GM18868 (cell line): ENCODE results near the gene ATP2B3.

Source experiments
- ATAC-seq: cut with Tn5 transposase; IDR thresholded peaks from one replicate; pipeline ENCODE4 v1.9.1; 2021; ENCODE audit warnings: mild to moderate bottlenecking, moderate library complexity; ENCODE audit not compliant: unreplicated experiment

ATP2B3 gene

DNA sequence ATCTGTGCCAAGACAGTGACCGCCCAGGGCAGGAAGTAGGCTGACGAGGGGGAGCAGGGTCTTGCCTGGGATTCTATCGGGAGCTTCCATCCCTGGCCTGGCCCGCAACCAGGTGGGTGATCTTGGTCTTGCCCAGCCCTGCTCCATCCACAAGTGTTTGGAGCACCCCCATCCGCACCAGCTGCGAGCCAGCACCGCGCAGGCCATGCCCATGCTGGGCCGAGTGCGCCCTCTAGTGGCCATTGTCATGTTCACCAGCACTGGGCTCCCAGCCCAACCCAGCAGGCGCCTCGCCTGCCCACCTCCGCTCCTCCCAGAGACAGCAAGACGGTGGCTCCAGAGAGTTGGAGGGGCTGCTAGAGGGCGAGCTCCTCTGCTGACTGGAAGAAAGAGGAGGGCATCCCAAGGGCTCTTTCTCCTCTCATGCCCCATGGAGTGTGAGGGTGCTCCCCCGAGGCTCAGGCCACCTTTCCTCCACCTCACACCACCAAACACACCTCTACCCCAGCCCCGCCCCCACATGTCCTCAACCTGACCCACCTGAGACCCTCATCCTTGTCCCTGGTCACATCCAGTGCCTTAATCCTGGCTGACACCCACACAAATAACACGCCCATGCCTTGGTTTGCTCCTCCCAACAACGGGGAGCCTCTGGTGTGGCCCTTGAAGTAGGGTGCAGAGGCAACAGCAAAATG, 9.8 kb upstream of the ATP2B3 start:
- ATAC-seq = peak; percentile 93

DNA sequence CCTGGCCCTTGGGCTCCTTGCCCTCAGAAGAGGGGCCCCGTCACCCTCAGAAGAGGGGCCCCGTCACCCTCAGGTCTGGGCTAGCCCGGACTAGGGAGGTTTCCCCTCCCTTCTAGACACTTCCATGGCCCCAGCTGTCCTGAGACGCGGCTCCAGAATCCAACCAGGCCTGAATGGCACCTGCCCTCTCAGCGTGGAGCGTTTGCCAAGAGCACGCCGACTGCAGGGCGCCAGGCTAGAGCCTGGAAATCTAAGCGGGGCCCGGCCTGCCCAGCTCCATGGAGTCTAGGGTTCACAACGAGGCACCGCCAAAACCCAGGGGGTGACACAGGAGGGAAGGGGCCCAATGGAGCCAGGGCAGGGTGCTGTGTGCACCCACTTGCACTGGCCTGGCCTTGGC, 7.8 kb upstream of the ATP2B3 start:
- ATAC-seq = no peak

DNA sequence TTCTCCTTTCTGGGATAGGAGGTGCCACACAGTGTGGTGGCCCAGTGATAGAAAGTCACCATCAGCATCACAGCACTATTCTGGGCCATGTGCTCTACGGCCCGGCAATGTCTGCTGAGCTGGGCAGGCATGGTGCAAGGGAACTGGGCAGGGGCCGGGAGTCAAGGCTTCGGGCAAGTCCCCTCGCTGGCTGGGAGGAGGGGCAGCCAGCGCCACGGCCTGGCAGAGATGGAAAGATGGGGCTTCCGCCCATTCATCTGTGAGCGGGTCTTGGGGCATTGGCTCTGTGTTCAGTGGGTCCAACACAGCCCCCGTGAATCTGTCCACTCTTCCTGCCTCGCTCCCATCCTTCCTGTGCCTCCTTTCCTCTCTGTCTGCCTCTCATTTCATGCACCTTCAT, 7.1 kb upstream of the ATP2B3 start:
- no peak for ATAC-seq

DNA sequence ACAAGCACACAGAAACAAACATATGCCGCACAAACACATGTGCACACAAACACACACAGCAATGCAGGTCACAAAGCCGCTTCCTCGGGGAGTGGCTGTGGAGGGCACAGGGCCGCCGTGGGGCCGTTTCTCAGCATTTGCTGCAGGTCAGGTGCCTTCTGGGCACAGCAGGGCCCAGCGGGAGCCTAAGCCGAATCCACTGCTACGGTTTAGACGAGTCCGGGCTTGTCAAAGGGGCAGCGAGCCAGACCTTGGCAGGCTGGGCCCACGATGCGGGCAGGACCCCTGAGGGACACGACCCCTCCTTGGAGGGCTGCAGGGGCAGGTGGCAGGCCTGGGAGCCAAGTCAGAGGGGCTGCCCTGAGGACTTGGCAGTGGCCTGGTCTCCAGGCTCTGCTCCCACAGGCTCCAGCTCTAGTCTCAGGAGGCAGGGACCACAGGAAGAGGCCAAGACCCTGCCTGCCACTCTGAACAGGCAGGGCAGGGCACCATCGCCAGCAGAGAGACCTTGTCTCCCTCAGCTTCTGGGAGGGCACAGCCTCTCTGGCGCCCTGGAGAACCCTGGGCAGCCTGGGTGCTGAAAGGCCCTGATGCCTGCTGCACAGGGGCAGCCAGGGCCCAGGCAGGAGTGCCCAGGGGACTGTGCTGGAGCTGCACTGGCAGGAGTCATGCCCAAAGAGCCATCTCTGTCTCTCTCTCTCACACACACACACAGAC, 5.5 kb upstream of the ATP2B3 start:
- no peak for ATAC-seq

DNA sequence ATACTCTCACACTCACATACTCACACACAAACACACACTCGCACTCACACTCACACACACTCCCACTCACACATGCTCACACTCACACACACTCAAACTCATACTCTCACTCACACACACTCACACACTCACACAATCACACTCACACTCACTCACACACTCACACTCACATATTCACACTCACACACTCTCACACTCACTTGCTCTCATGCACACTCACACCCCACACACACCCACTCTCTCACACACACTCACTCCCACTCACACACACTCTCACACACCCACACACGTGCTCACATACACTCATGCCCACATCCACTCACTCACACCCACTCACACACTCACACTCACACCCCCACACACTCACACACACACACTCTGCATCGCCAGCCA, 4.9 kb upstream of the ATP2B3 start:
- no peak for ATAC-seq

DNA sequence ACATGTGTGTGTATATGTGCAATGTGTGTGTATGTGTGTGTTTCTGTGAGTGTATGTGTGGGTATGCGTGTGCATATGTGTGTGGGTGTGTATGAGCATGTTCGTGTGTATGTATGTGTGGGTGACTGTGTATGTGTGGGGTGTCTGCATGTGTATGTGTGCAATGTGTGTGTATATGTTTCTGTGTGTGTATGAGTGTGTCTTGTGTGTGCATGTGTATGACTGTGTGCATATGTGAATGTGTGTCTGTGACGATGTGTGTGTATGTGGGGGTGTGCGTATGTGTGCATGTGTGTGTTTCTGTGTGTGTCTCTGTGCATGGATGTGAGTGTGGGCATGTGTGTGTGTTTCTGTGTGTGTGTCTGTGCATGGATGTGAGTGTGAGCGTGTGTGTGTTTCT, 4.2 kb upstream of the ATP2B3 start:
- ATAC-seq = no peak

DNA sequence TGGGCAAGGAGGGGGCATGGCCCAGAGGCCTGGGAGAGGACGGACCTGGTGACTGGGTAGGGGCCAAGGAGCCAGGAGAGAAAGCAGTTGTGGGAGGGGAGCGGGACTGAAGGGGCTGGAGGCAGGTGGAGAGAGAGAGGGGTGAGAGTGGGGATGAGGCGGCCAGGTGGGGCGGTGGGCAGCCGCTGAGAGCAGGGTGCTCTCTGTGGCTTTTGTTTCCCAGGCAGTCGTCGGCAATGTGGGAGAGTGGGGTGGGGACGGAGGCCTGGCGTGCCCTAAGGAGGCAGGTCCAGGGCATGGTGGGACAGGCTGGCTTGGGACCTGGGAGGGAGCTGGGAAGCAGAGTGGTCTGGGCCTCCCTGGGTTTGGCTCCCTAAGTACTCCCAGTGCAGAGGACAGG, 3.2 kb upstream of the ATP2B3 start:
- no peak for ATAC-seq

DNA sequence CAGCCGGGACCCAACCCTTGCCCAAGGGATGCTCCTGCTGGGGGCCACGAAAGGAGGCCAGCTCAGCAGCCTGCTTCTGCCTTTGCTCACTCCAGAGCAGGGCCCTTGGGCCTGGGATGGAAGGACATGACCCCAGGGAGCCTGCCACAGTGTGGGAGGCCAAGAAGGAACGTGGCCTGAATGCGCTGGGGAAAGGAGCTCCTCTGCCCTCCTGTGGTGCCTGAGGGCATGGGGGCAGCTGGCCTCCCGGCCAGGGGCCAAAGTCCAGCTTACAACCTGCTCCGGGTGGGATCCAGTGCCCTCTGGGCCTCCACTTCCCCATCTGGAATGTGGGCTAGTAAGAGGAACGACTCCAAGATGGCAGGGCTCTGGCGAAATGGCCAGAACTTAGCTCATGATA, 2.0 kb upstream of the ATP2B3 start:
- ATAC-seq = no peak

DNA sequence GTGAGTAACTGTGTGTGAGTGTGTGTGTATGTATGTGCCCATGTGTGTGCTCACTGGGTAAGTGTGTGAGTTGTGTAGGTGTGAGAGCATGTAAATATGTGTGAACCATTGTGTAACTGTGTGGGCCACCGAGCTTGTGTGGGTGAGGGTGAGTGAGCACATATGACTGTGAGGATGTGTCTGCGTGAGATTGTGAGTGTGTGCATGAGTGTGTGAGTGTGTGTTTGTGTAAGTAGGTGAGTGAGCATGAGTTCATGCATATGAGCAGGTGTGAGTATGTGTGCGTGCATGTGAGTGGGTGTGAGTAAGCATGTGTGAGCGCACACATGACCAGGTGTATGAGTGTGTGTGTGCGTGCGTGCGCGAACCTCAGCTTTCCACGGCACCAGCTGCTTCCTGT, 1.4 kb upstream of the ATP2B3 start:
- no peak for ATAC-seq

DNA sequence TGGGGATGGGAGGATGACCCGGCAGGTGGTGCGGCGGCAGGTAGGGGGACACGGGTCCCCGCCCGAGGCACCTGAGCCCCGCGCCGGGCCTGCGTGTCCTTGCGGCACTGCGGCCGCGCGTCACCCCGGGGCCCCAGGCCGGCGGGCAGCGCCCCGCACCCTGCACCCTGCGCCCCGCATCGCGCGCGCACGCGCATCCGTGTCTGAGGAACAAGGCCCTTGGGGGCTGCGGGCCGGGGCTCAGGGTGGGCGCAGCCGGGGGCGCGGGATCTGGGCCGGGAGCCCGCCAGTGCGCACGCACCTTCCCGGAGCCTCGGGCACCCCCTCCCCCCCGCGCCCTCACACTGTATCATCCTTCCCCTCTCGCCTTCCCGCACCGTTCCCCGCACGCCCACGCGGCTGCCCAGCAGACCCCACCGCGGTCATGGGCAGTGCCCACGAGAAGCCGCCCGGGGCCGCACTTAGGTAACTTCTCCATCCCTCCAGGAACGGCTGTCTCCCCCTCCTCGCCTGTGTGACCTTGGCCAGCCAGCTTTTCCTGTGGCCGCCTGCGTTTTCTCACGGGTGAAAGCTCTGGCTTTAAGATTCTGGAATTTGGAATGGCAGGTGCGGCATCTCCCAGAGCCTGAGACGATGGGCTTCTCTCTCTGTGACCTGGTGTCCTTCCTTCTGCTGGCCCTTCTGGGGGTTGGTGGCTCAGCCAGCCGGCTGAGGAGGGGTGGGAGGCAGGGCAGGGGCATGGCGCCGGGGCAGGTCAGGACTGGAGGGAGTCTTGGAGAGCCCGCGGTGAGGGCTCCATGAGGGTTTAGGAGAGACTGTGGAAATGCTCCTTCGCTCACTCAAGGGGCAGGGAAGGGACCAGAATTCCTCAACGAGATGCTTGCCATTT, 748 bp downstream of the ATP2B3 start:
- no peak for ATAC-seq

DNA sequence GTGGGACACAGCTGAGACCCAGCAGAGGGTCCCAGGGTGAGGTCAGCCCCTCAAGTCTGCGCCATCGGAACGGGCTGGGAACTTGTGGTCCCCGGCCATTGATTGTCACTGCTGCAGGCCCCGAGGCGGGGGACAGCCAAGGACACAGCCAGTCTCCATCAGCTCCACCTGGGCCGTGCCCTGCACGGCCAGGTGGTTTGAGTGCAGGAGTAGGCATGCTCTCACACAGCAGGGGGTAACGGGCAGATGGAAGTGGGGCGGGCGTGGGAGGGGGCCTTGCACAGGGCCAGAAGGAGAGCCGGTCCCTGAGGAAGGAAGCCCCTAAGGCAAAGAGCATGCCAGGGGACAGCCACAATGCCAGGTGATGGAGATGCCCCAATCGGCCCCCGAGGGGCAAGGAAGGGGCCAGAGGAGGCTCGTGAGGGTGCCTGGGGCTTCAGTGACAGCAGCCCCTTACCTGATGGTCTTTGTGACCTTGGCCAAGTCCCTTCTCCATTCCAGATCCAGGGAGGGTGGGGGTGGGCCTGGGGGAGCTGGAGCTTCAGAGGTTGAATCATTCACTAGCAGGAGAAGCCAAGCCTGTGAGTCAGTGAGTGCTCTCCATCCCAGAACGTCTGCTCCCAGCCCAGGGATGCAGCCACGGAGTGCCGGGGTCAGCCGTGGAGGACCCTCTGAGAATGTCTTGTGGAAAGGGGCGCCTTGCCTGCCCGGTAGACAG, 2.3 kb downstream of the ATP2B3 start:
- no peak for ATAC-seq

DNA sequence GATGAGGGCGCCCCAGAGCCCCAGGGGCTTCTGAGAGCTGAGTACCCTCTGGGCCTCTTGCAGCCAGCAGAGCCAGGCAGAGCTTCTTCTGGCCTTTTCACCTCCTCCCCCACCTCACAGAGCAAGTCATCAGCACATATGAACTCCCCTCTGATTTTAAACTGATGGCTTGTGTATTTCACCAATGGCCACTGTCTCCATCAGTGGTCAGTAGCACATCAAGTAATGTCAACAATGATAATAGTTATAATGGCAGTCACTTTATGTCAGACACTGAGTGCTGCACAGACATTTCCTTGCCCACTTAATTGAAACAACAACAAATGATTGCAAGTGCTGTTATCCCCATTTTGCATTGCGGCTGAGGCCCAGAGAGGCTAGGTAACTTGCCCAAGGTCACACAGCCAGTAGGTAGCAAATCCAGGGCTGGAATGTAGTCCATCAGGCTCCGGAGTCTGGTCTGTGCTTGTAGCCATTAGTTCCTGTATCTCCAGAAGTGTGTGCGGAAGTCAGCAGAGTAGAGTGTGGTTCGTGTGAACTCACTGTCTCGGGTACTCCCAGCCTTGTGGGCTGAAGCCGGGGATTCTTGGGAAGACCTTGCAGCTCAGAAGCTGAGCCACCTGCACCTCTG, 3.0 kb downstream of the ATP2B3 start:
- no peak for ATAC-seq

DNA sequence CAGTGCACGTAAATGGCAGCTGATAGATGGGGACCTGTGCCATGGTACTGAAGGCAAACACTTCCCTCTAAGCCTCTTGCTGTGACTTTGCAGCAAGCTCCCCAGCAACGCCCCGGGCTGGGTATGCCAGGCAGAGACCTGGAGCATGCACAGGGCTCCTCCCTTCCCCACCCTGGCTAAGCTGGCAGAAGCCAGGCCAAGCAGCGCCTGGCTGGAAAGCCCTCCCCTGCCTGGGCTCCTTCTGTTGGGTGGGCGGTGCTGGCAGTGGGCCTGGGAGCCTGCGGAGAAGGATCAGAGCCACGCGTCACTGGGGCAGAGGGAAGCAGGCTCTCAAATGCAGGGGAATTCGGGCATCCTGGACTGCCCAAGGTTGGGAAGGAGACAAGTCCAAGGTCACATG, 3.6 kb downstream of the ATP2B3 start:
- ATAC-seq = no peak

DNA sequence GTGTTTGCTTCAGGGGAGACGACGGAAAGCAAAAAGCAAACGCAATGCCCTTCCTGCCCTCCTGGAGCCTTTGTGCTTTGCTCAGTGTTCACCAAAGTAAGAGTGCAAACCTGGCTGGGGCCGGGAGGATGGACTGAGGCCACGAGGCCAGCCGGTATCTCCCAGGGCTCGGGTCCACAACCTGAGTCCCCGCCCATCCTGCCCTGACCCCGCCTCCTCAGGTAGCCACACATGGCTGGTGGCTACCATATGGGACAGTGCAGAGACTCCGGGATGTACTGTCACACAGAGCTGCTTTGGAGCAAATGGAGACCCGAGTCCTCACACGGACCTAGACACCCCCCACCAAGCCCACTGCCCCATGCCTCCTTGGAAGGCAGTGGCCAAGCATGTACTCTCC, 4.8 kb downstream of the ATP2B3 start:
- no peak for ATAC-seq

DNA sequence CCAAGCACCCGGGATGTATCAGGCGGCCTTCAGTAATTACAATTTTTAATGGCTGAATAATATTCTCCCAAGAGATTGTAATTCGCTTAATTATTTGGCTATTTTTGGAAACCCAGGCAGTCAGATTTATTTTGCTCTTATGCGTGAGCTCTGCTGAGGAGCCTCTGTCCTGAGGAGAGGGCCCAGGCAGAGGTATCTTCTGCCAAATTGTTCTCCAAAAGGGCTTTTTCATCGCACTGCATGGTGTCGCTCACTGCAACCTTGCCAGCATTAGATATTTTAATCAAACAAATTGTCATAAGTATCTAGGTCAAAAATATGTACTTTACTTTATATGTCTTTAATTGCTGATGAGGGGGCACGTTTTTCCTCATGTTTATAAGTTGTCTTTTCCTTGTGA, 5.8 kb downstream of the ATP2B3 start:
- no peak for ATAC-seq

DNA sequence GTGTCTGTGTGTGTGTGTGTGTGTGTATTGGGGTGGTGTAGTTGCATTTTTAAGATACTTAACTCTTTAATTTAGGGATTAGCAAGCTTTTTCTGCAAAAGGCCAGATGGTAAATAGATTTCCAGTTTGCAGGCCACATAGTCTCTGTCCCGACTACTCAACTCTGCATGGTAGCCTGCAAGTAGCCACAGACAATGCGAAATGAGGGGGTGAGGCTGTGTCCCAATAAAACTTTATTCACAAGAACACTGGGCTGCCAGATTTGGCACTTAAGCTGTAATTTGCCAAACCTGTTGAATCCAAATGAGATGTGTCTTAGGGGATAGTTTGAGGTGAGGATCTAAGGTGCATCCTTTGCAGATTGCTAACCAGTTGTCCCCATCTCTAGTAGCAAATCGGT, 6.8 kb downstream of the ATP2B3 start:
- no peak for ATAC-seq

DNA sequence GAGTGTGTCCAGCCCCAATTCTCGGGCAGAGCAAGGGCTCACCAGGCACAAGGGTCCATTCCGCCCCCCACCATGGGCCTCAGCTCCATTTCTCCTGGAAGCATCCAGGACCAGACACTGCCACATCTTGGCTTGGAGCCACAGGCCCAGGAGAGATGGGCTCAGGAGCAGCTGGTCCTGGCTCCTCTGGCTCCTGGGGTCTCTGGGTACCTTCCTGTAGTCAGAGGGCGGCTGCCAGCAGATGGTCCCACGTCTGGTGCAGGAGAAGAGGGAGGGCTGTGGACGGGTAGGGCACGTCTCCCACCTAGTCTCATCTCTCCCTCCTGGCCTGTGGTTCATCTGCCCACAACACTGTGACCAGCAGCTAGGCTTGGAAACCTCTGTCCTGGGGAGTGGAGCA, 8.0 kb downstream of the ATP2B3 start:
- ATAC-seq = no peak

DNA sequence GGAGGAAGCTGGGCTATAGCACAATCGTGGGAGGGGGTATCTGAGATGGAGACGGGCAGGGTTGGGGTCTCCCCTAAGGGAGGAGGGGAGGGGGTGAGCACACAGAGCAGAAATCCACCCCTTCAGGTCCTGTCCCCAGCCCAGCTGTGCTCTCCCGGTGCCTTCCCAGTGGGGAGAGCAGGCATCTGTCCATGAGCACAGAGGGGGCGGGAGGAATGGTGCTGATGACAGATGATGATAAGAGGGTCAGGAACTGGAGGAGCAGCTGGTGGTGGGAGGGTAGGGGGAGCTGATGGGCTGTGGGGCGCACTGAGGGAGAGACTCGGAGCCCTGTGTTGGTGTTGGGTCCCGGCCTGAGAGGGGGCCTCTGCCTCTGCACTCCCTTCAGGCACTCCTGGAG, 8.6 kb downstream of the ATP2B3 start:
- no peak for ATAC-seq

DNA sequence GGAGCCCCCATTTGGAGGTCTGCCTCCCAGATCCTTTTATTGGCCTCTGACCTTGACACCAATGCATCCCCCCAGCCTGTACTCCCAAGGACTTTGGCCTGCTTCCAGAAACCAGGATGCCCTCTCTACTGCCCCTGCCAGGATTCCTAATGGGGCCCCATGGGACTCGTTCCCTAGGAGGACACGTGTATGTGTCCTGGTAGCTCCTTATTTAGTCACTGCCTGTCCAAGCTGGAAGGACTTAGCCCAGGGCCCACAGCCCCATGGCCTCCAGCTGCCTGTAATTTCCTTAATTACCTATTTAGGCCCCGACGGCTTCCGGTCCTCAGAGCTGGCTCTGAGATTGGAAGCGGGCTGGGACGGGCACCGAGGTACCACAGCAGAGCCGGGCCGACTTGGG, 9.4 kb downstream of the ATP2B3 start:
- no peak for ATAC-seq

DNA sequence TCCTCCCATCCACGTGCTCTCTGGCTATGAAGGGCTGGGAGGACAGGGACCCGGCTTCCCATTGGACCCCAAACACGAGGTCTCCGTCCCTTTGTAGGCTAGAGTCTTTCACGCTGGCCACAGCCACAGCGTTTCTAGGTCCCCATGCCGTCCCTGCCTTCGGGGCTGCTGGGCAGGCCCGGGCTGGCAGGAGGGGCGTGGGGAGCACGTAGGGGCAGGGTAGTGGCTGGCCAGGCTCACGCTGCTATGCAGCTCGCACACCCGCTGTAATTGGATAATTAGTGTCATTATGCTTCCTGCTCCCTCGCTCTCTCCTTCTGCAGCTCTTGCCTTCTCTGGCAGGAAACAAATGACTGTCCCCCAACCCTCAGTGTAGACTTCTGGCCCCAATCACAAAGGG, 9.8 kb downstream of the ATP2B3 start:
- no peak for ATAC-seq
